ENCODE results near the gene SPATA3. TPM values are rescaled to one million over a fixed set of nuclear protein-coding genes. Genes with fewer than 3 reads are reported as not detected.
A peak's percentile ranks its signal among the peaks of the same experiment; 100 is the strongest.

SPATA3 gene
- polyA plus RNA-seq, 4 donors: not detected

GRCh38 chr2:231043796-231044195, 47.9 kb downstream of the SPATA3 start:
- DNase-seq (ENCODE audit: low read depth in 4 of 4, low spot score in 3 of 4): no peak

GRCh38 chr2:231046916-231047273, 51.0 kb downstream of the SPATA3 start:
- DNase-seq (ENCODE audit: low read depth in 4 of 4, low spot score in 3 of 4): no peak

GRCh38 chr2:231047274-231047922, 51.5 kb downstream of the SPATA3 start:
- no peak for DNase-seq (ENCODE audit: low read depth in 4 of 4, low spot score in 3 of 4)

GRCh38 chr2:231047923-231048915, 52.3 kb downstream of the SPATA3 start:
- DNase-seq (ENCODE audit: low read depth in 4 of 4, low spot score in 3 of 4): no peak

GRCh38 chr2:231049286-231050017, 53.5 kb downstream of the SPATA3 start:
- no peak for DNase-seq (ENCODE audit: low read depth in 4 of 4, low spot score in 3 of 4)

GRCh38 chr2:231050018-231050901, 54.3 kb downstream of the SPATA3 start:
- DNase-seq (ENCODE audit: low read depth in 4 of 4, low spot score in 3 of 4): no peak

GRCh38 chr2:231051116-231051515, 55.2 kb downstream of the SPATA3 start:
- DNase-seq (ENCODE audit: low read depth in 4 of 4, low spot score in 3 of 4): no peak

- peak; percentile 68 to 75 (median 70) for DNase-seq (ENCODE audit: low read depth in 4 of 4, low spot score in 3 of 4)
Observed at GRCh38 chr2:231052494-231053451, 56.9 kb downstream of the SPATA3 start.

GRCh38 chr2:231053846-231054245, 57.9 kb downstream of the SPATA3 start:
- DNase-seq (ENCODE audit: low read depth in 4 of 4, low spot score in 3 of 4): no peak

GRCh38 chr2:231056453-231057416, 60.8 kb downstream of the SPATA3 start, which contains the start of gene PSMD1:
PSMD1 (plus strand) TSS chr2:231056867; CDS start chr2:231057026, 159 bp downstream.
- peak; percentile 85 to 98 (median 89) for DNase-seq (ENCODE audit: low read depth in 4 of 4, low spot score in 3 of 4)

- DNase-seq (ENCODE audit: low read depth in 4 of 4, low spot score in 3 of 4): no peak
Observed at GRCh38 chr2:231057590-231057989, 61.7 kb downstream of the SPATA3 start.

Other genes starting within 250 kb of the SPATA3 start
- 1,000 to 10,000 TPM in 2 of 4 donors, 100 to 1,000 TPM in 2; 866 to 1,129 (median 963) TPM for gene ITM2C, start 131.2 kb upstream of the SPATA3 start, polyA plus RNA-seq (ENCODE audit: insufficient read length in 4 of 4)
- under 1 TPM; 0.18 to 0.20 (median 0.19) TPM for gene GPR55, start 70.9 kb upstream of the SPATA3 start, polyA plus RNA-seq (ENCODE audit: insufficient read length in 4 of 4)
- 1 to 10 TPM; 2.9 to 4.4 (median 3.9) TPM for gene C2orf72, start 41.4 kb downstream of the SPATA3 start, polyA plus RNA-seq (ENCODE audit: insufficient read length in 4 of 4)
- gene PSMD1, start 60.7 kb downstream of the SPATA3 start, polyA plus RNA-seq (ENCODE audit: insufficient read length in 4 of 4): 100 to 1,000 TPM in 2 of 4 donors, 10 to 100 TPM in 2; 91.7 to 103 (median 98.7) TPM
- 10 to 100 TPM; 13.1 to 25.8 (median 15.6) TPM for gene HTR2B, start 128.9 kb downstream of the SPATA3 start, polyA plus RNA-seq (ENCODE audit: insufficient read length in 4 of 4)
- 10 to 100 TPM; 24.7 to 28.7 (median 26.1) TPM for gene ARMC9, start 202.5 kb downstream of the SPATA3 start, polyA plus RNA-seq (ENCODE audit: insufficient read length in 4 of 4)

Measured in right renal pelvis (tissue), 4 donors.